ENCODE data around the gene ZNF397. TPM values are rescaled to one million over a fixed set of nuclear protein-coding genes. Genes with fewer than 3 reads are reported as not detected.

ZNF397 gene
- total and polyA plus RNA-seq, 4 donors: 12.2 to 53.8 (median 17.1) TPM

DNA sequence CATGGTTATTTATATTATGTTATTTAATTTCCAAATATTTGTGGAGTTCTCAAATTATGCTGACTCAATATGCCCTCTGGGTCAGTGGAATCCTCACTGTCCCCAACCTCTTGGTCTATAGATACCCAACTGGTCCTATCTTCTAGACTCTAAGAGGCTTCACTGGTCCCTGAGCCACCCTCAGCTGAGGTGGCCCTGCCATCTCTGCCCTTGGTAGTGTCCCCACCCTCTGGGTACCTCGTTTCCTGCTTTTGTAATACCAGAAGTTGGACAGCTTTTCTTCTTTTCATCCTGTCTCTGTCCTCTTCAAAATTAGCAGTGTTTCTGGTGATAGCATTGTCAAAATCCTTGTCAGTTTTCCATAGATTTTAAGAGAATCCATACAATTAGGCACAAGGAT lies 37.3 kb downstream of the ZNF397 start:
- Histone ChIP-seq H3K36me3 (ENCODE audit: control insufficient read depth in 4 of 4, insufficient read depth in 4 of 4, low read length in 4 of 4) (peaks cover 0 to 11% (median under 1%) of the 10 kb centered on the region in 4 donors), H3K27ac (ENCODE audit: low read depth in 1 of 2, low read length in 1 of 2) (peak overlapping the region in 1 of 2 donors; percentile 53), H3K4me1 (ENCODE audit: control insufficient read depth in 5 of 5, insufficient read depth in 5 of 5, low read length in 5 of 5) (no peaks in the 10 kb centered on the region), H3K9me3 (ENCODE audit: control insufficient read depth in 4 of 4, insufficient read depth in 3 of 4, low read length in 3 of 4) (peaks cover 0 to 2% (median under 1%) of the 10 kb centered on the region in 4 donors), H3K4me3 (no peak overlapping the region), H3K27me3 (ENCODE audit: control insufficient read depth in 3 of 3, insufficient read depth in 3 of 3, low read length in 2 of 3) (no peaks in the 10 kb centered on the region), H3K9ac (ENCODE audit: insufficient read depth in 1 of 2, low read length in 2 of 2) (no peak overlapping the region)
- no peak for ATAC-seq (ENCODE audit: insufficient read depth, low FRiP score)
- TF ChIP-seq CTCF (IDR thresholded peaks at IDR 0.05; ENCODE audit: control extremely low read depth, extremely low read depth): no peak
- 74 to 79% methylated on average over 1 of the region's 1 CpG for WGBS, 2 donors
- DNase-seq: no peak

GRCh38 chr18:35278969-35279368 lies 38.1 kb downstream of the ZNF397 start:
- peaks cover 0 to 4% (median 0%) of the 10 kb centered on the region in 4 donors for H3K9me3 ChIP-seq (ENCODE audit: control insufficient read depth in 4 of 4, insufficient read depth in 3 of 4, low read length in 3 of 4)
- no peak for TF ChIP-seq CTCF (IDR thresholded peaks at IDR 0.05; ENCODE audit: control extremely low read depth, extremely low read depth)
- no peaks in the 10 kb centered on the region for H3K27me3 ChIP-seq (ENCODE audit: control insufficient read depth in 3 of 3, insufficient read depth in 3 of 3, low read length in 2 of 3)
- H3K36me3 ChIP-seq (ENCODE audit: control insufficient read depth in 4 of 4, insufficient read depth in 4 of 4, low read length in 4 of 4): peaks cover 0 to 14% (median 3%) of the 10 kb centered on the region in 4 donors
- H3K27ac ChIP-seq (ENCODE audit: low read depth in 1 of 2, low read length in 1 of 2): no peak overlapping the region
- H3K9ac ChIP-seq (ENCODE audit: insufficient read depth in 1 of 2, low read length in 2 of 2): no peak overlapping the region
- ATAC-seq (ENCODE audit: insufficient read depth, low FRiP score) (no peak), DNase-seq (no peak)
- no peak overlapping the region for H3K4me3 ChIP-seq
- H3K4me1 ChIP-seq (ENCODE audit: control insufficient read depth in 5 of 5, insufficient read depth in 5 of 5, low read length in 5 of 5): peaks cover 0 to 2% (median 0%) of the 10 kb centered on the region in 5 donors

- H3K4me3 ChIP-seq: no peak overlapping the region
- TF ChIP-seq CTCF (IDR thresholded peaks at IDR 0.05; ENCODE audit: control extremely low read depth, extremely low read depth): no peak
- H3K27ac ChIP-seq (ENCODE audit: low read depth in 1 of 2, low read length in 1 of 2): no peak overlapping the region
- peaks cover 0 to 23% (median 6%) of the 10 kb centered on the region in 4 donors for H3K36me3 ChIP-seq (ENCODE audit: control insufficient read depth in 4 of 4, insufficient read depth in 4 of 4, low read length in 4 of 4)
- DNase-seq (no peak), ATAC-seq (ENCODE audit: insufficient read depth, low FRiP score) (no peak)
- H3K9me3 ChIP-seq (ENCODE audit: control insufficient read depth in 4 of 4, insufficient read depth in 3 of 4, low read length in 3 of 4): peaks cover 0 to 7% (median 2%) of the 10 kb centered on the region in 4 donors
- H3K27me3 ChIP-seq (ENCODE audit: control insufficient read depth in 3 of 3, insufficient read depth in 3 of 3, low read length in 2 of 3): no peaks in the 10 kb centered on the region
- H3K9ac ChIP-seq (ENCODE audit: insufficient read depth in 1 of 2, low read length in 2 of 2): no peak overlapping the region
- H3K4me1 ChIP-seq (ENCODE audit: control insufficient read depth in 5 of 5, insufficient read depth in 5 of 5, low read length in 5 of 5): peaks cover 0 to 2% (median 0%) of the 10 kb centered on the region in 5 donors
- WGBS, 2 donors: 82 to 97% methylated on average over 1 of the region's 1 CpG
Measured at GRCh38 chr18:35282353-35282752, 41.5 kb downstream of the ZNF397 start.

All from lung (tissue), 12 donors.